Measurements from ENCODE around the gene RPS2. TPM values are rescaled to one million over a fixed set of nuclear protein-coding genes. Genes with fewer than 3 reads are reported as not detected.
A peak's percentile ranks its signal among the peaks of the same experiment; 100 is the strongest.
"Not testable (repeated sequence)": the region's sequence is repeated elsewhere in the genome, so short reads cannot be mapped to it uniquely, and the experiment has no call there.

Gene RPS2
- total RNA-seq, 2 donors from 2014 or later: 1,152 to 1,209 TPM

DNA sequence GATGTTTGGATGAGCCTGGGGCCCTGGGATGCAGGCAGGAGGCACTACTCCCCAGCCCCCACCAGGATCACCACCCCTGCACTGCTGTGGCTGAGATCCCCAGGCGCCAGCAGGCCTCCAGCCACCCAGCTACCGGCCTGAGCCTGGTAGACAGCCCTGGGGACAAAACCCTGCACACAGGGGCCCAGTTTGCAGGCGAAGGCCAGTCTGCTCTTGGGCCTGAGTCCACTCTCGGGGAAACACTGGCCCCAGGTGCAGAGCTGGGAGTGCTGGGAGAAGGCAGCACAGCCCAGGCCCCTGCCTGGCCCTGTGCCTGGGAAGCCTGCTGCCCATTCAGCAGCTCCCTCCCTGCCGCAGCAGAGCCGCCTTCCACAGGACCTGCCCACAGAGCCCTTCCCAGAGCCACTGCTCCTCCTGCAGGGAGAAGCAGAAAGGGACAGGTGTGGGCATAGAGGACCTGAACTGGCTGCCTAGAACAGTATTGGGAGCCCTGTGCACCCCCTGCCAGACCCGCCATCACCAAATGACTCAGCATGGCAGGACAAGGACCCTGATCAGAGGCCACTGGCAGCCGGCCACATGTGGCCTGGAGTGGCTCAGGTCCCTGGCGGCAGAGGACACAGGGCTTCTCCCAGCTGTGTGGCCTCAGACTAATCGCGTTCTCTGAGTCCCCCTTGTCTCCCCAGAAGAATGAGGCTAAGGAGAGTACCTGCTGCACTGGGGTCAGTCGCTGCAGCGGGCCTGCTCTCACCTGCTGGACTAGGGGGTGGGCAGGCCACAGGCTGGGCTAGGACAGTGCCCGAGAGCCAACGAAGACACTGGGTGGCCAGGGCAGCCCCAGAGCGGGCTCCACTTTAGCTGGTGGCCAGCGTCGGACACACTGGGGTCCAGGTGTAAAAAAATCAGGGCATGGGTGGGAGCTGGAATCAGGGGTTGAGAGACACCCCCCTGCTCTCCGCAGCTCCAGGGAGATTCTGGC is 32.3 kb downstream of the RPS2 start:
- no peak for DNase-seq
- intact Hi-C loops (cut with DNase I): no loop called here
- ATAC-seq: no peak

DNA sequence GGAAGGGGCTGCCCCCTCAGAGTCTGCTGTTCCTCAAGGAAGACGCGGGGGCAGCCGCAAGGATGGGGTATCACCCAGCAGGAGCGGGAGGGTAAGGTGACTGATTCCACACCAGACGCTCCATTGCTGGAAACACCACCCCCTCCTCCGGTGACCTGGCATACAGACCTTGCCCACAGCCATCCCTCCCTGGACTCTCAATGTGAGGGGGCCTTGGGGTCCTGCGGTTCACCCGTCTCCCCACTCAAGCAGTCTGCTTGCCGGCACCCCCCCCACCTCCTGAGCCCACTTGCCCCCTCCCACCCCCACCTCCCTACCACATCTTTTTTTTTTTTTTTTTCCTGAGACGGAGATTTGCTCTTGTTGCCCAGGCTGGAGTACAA is 34.3 kb downstream of the RPS2 start:
- intact Hi-C loops (cut with DNase I): loop anchor here in 1 of 2 donors (2.0 kb wide), 1 partner anchor 66 kb away; no protein-coding TSS in a partner anchor
- ATAC-seq (no peak), DNase-seq (no peak)

DNA sequence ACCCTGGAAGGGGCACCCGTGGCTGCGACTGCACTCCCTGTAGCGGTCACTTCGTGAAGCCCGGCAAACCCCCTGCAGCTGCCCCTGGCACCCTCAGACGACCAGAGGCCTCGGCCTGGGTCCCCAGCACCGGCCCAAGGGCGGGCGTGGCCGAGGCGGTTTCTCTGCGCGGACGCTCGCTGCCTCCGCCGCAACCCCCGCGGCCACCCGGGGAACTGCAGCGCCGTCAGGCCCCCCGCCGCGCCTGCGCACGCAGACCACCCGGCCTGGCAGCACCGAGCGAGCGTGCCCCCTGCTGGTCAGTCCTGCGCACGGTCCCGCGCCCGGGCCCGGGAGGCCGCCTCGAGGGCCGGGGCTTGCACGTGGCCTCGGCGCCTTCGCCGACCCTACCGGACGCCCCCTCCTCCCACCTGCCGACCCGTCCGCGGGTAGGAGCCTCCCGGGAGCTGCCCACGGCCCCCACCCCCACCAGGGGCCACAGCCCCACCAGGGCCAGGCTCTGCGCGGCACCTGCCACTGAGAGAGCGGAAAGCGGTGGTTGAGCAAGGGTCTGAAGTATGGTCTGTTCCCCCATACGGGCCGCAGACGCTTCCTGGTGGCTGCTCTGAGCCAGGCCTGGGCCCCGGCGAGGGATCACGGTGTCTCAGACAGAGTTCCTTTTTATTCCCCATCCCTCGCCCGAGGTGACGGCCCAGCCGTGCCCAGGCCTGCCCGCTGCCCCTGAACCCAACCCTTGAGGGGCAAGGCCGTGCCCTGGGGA is 34.9 kb downstream of the RPS2 start:
- intact Hi-C loops (cut with DNase I): loop anchor here in 1 of 2 donors (2.0 kb wide), 1 partner anchor 65 kb away; no protein-coding TSS in a partner anchor
- peak; percentile 95 to 97 for ATAC-seq
- peak; percentile 92 for DNase-seq

DNA sequence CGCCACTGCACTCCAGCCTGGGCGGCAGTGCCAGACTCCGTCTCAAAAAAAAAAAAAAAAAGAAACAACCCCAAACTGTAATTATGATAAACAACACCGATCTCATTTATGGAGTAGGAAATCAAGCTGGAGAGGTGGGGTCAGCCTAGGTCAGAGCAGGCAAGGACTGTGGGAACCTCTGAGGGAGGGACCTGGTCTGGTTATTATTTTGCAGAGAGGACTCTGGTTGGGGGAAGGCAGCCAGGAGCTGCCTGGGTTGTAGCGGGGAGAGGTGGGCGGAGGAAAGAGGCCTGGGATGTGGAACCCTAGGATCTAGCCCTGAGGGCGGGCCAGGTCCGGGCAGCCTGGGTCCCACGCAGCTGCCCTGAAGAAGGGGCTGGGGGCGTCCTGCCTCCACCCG is 35.5 kb downstream of the RPS2 start:
- ATAC-seq: peak; percentile 67 to 76
- intact Hi-C loops (cut with DNase I): no loop called here
- no peak for DNase-seq

DNA sequence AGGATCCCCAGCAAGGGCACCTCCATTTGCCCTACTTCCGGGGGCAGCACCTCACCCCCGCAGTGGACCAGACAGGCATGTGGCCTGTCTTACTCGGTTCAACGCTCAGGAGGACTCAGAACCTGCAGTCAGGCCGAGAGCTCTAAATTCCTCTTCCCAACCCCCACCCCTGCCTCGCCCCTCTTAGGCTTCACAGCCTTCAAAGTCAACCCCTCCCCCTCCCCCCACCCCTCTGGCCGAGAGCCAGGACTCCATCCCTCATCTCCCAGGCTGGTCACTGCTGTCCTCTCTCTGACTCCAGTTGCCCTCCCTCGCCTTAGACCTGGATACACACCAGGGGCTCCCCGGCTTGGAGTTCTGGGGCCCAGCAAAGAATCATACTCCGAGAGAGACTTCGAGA is 38.4 kb downstream of the RPS2 start:
- no peak for DNase-seq
- no peak for ATAC-seq
- intact Hi-C loops (cut with DNase I): no loop called here

DNA sequence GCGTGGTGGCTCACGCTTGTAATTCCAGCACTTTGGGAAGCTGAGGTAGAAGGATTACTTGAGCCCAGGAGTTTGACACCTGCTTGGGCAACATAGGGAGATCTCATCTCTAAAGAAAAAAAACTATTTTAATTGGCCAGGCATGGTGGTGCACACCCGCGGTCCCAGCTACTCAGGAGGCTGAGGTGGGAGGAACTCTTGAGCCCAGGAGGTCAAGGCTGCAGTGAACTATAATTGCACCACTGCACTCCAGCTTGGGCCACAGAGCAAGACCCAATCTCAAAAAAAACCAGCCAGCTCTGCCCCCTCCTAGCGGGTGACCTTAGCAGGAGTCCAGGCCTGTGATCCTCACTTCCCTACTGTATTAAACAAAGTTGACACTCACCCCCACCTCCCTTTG is 40.5 kb downstream of the RPS2 start:
- intact Hi-C loops (cut with DNase I): no loop called here
- ATAC-seq (no peak), DNase-seq (no peak)

DNA sequence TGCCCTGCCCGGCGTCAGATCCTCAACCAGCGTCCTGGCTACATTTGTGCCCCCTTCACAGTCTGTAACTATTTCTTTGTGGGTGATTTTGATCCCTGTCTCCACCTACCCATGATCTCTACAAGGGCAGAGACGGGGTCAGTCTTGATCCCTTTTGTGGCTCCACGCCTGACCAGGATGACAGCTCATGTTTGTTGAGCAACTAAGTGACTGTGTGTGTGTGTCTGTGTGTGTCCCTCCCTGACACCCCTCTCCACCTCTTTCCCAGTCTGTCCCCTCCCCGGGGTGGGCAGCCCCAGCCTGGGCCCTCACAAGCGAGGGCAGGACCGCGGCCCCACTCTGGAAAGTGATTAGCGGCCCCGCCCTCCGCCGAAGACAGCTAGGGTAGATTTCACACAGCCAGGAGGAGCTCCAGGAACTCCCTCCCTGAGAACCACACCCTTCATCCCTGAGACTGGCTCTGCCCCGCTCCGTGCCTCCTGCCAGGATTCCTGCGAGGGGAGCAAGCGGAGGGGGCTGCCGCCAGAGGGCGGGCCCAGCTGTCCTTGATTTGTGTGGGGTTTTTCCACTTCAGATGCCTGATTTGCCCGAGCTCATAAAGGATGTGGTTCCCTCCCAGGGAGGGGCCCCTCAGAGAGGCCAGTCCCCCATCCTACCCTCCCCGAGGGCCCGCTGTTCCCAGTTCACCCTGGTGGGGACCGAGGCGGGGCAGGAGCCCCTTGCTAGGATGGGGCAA is 41.2 kb downstream of the RPS2 start:
- DNase-seq (peak; percentile 55), ATAC-seq (peak; percentile 68 to 92)
- intact Hi-C loops (cut with DNase I): no loop called here

DNA sequence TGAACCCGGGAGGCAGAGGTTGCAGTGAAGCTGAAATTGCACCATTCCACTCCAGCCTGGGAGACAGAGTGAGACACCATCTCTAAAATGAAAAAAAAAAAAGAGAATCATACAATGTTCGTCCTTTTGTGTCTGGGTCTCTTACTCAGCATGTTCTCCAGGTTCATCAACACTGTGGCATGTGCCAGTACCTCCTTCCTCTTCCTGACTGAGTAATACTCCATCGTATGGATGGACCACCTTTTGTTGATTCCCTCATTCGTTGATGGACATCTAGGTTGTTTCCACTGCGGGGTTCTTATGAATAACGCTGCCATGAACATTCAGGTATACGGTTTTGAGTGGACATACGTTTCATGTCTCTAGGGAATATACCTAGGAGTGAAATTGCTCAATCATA is 42.3 kb downstream of the RPS2 start:
- ATAC-seq (no peak), DNase-seq (no peak)
- intact Hi-C loops (cut with DNase I): no loop called here

DNA sequence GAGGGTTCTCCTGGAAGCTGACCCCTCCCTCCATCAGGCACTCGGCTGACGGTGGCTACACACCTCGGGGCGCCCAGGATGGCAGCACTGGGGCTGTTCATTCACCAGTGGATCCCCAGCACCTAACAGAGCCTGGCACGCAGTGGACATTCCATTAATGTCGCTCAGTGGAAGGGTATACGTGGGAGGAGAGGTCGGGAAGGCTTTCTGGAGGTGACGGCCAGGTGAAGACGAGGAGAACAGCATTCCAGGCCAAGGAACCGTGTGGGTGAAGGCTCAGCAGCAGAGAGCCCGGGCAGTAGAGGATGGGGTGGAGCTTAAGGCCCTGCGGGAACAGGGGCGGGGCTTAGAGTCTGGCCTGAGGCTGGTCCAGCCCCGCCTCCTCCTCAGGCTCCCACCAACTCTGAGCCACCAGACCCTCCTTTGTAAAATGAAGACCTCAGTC is 43.9 kb downstream of the RPS2 start:
- ATAC-seq (peak; percentile 16 to 25), DNase-seq (no peak)
- intact Hi-C loops (cut with DNase I): no loop called here

DNA sequence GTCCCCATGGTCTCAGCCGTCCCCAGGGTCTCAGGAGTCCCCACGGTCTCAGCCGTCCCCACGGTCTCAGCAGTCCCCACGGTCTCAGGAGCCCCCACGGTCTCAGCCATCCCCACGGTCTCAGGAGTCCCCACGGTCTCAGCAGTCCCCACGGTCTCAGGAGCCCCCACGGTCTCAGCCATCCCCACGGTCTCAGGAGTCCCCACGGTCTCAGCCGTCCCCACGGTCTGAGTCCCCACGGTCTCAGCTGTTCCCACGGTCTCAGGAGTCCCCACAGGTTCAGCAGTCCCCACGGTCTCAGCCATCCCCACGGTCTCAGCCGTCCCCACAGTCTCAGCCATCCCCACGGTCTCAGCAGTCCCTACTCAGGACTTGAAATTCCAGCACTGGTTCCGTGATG is 44.5 kb downstream of the RPS2 start:
- DNase-seq; intact Hi-C loops (cut with DNase I); ATAC-seq: not testable (repeated sequence)

DNA sequence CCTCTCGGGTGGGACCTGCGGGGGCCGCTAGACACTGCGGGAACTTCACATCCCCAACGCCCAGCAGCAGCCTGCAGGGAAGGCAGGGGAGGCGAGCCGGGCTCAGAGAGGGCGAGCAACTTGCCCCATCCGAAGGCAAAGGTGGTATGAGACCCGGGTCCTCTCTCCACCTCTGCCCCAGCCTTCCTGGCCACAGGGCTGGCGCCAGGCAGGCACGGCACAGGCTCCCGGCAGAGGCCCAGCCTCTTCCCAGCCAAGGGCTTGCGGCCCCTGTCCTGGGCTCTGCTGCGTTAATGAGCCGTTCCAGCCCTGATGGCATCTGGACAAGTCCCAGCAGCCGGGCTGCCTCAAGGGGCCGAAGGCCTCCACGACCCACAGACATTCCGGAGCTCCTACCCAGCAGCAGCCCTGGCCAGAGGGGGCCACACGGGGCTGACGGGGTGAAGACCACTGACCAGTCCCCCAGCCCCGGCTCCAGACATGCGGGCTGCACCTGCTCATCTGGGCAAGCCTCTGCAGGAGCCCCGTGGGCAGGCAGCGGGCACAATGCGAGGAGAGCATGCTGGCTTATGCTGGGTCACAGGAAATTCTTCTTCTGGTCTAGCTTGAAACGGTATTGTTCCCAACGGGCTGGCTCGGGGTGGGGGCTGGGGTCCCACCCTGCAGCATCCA is 45.2 kb downstream of the RPS2 start:
- ATAC-seq (no peak), DNase-seq (no peak)
- intact Hi-C loops (cut with DNase I): no loop called here

DNA sequence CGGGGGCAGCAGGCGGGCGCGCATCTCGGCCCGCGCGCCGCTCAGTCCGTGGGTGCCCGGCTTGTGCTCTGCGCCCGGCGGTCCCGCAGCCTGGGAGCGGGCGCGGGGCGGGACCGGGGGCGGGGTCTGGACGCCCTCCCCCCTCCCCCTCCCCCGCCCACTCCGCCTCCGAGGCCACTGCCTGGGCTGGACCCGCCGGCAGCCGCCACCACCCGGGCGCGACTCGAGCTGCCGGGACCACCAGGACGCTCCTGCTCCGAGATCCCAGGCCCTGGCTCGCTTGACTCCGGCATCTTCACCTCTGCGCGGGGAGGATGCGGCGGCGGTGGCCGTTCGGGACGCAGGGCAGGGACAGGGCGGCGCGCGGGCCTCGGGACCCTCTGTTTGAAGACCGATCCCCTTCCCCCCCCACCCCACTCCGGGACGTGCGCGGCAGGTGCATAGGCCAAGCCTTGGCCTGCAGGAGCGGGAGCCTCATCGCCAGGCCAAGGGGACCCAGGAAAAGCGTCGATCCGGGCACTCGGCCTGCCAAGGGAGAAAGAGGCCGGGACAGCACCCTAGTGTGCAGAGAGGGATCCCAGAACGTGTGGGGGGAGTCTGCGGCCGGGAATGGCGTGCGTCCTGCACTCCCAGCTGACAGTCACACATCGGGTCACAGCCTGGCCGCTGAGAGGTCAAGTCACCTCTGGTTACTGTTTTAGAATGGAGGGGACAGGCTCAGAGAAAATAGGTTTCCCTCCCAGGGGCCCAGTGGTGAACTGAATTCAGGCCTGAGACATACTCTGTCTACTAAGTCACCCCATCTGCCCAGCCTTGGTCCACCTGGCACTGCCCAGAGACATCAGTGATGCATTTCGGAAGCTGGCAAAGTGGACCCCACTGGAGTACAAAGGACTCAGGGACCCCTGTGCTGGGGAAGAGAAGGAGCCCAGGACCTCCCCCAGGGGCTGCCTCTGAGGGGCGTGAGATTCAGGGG is 46.0 kb downstream of the RPS2 start, which contains the start of gene HS3ST6:
Gene HS3ST6, minus strand, starts transcription at position 65 of the 976 bp plus-strand sequence. CDS start 92 bp downstream, outside the sequence.
- ATAC-seq (peak in 1 of 2 donors; percentile 33), DNase-seq (no peak)
- intact Hi-C loops (cut with DNase I): no loop called here

DNA sequence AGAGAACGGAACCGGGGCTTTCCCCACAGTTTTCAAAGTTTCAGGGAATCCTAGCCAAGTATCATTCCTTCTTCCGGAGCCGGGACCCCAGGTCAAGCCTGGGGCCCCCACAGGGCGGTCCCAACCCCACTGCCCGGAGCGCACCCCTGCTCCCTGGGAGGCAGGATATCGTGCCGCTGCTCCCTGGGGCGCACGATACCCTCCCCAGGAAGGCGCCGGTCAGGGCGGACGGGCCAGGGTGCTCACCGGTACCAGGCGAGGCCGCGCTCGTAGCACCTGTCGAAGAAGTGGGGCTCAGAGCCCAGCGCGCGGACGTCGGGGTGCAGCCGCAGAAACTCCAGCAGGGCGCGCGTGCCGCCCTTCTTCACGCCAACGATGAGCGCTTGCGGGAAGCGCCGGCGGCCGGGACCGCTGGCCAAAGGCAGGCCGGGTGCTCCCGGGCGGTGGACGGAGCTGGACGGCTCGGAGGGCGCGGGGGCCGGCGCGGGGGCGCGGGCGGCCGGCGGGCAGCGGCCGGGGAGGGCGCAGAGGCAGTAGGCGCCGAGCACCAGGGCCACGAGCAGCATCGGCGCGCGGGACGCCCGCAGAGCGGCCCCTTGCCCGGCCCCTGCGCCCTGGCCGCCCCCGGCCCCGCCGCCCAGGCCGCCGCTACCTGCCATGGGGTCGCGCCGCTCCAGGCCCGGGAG is 46.8 kb downstream of the RPS2 start:
- ATAC-seq: no peak
- intact Hi-C loops (cut with DNase I): no loop called here
- DNase-seq: no peak

DNA sequence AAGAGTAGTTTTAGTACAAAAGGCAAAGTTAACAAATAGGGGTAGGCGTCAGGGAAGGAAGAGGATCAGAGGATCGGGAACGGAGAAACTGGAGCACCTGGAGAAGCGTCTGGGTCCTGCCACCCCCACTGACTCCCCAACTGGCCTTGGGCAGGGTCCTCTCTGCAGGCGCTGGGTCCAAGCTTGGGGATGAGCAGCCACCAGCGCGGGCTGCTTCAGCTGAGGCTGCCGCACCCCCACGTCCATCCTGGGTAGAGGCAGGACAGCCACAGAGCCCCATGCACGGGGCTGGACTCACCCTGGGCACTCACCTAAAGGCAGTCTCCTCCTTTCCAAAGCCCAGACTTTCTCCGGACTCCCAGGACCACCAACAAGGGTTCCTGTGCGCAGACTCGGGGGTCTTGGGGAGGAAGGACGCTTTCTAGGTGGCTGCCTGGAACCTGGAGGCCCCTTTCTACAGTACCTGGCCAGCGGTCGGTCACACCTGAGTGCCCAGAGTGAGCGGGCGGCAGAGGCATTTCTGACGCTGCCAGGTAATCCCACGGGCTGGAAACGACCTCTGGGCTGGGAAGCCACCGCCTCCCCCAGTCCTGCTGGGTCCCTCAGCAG is 47.5 kb downstream of the RPS2 start:
- intact Hi-C loops (cut with DNase I): no loop called here
- no peak for ATAC-seq
- DNase-seq: no peak

DNA sequence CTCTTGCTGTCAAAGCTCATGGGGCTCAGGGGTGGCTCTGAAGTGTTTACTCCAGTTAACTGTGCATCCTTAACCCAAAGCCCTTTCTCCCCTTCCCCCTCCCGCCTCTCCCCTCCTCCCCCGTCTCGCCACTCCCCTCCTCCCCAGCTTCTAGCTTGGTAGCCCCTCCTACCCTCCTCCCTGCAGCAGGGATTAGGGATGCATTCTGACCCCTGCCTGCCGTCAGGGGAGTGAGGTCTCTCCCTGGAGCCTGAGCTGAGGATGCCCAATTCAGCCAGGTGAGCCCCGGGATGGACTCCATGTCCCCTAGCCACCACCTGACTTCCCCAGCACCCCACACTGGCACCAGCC is 48.0 kb downstream of the RPS2 start:
- ATAC-seq: no peak
- intact Hi-C loops (cut with DNase I): no loop called here
- no peak for DNase-seq

DNA sequence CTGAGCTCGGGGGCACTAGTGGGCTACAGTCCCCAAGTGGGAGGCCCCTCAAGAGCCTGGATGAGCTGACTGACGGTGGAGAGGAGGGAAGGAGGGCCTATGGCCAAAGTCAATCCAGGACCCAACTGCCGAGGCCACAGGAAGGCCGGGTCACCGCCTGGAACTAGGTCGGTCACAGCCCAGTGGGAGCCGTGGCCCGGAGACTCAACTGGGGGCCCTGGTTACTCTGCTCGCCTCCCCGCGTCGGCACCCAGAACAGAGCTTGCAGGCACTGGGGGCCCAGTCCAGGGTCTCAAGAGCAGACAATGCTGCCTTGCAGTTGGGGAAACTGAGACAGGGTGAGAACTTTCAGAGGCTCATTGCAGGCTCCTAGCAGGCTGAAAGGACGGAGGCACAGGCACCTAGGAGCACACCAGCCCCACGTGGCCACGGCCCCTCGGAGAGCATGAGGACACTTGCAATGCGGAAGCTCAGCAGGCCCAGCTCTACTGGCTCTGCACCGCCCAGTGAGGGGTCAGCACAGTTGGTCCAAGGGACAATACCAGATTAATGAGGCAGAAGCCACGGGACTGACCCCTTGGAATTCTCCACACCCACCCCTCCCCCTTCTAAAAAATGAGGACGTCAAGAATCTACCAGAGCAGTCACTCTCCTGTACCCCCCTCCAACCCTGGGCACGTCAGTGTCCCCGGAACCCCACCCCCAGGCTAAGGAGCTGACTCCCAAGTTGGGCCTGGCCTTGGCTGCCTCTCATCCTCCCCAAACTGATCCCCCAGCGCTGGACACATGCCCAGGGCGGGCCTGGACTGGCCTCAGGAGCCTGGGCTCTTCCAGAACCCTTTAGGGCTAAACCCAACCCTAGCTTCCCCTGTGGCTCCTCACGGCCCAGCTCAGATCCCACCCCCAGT is 48.6 kb downstream of the RPS2 start:
- DNase-seq (no peak), ATAC-seq (no peak)
- intact Hi-C loops (cut with DNase I): no loop called here

All from left cardiac atrium (tissue), 4 donors.